K562 (cell line): ENCODE measurements around the gene ERBB3. TPM values are rescaled to one million over a fixed set of nuclear protein-coding genes. Genes with fewer than 3 reads are reported as not detected.

Experiments used
- ARID2 ChIP-seq: fragments of 450-650 bp; IDR thresholded peaks from 2 replicates; pipeline ENCODE4 v1.6.1; 2017; ENCODE audit warnings: antibody characterized with exemption, mild to moderate bottlenecking
- BRD4 ChIP-seq: fragments of 200-600 bp; sonication (generic); IDR thresholded peaks from 2 replicates; pipeline ENCODE4 v1.6.1; 2017; ENCODE audit warnings: inconsistent platforms
- ESRRB ChIP-seq: fragments of 250-450 bp; sonication (Bioruptor Pico); IDR thresholded peaks from 2 replicates; pipeline ENCODE4 v1.5.0; 2020; ENCODE audit warnings: mild to moderate bottlenecking, moderate library complexity, borderline replicate concordance
- ETV5 ChIP-seq: sonication (generic); formaldehyde crosslinking; IDR thresholded peaks from 2 replicates; pipeline ENCODE4 v1.4.0; 2020; ENCODE audit warnings: low read depth, mild to moderate bottlenecking, missing genetic modification reagents
- ILF3 ChIP-seq: fragments of 450-650 bp; IDR thresholded peaks from 2 replicates; pipeline ENCODE4 v1.6.1; 2018; ENCODE audit warnings: antibody characterized with exemption, mild to moderate bottlenecking, moderate library complexity, borderline replicate concordance
- MYNN ChIP-seq, 2 experiments: sonication (generic); formaldehyde crosslinking in 1 of 2; IDR thresholded peaks; 2 replicates each; pipeline versions ENCODE4 v1.5.0 to v1.6.1; 2016 to 2020; ENCODE audit warnings: antibody characterized with exemption in 1 of 2, missing genetic modification reagents in 1 of 2
- NFE2L1 ChIP-seq: fragments of 450-650 bp; IDR thresholded peaks from 2 replicates; pipeline ENCODE4 v1.6.1; 2016; ENCODE audit warnings: missing genetic modification characterization, low read depth, mild to moderate bottlenecking, missing compliant biosample characterization, moderate library complexity, borderline replicate concordance
- OTX1 ChIP-seq: fragments of 450-650 bp; formaldehyde crosslinking; IDR thresholded peaks from 2 replicates; pipeline ENCODE4 v1.4.0; 2022; ENCODE audit warnings: mild to moderate bottlenecking
- POLR2H ChIP-seq: IDR thresholded peaks from 2 replicates; pipeline ENCODE4 v1.6.1; 2016; ENCODE audit warnings: missing genetic modification characterization, low read depth, mild to moderate bottlenecking, control low read depth, missing compliant biosample characterization, moderate library complexity
- SMARCC2 ChIP-seq: fragments of 450-650 bp; IDR thresholded peaks from 2 replicates; pipeline ENCODE4 v1.6.1; 2017; ENCODE audit warnings: antibody characterized with exemption, moderate library complexity, mild to moderate bottlenecking, low read depth
- TARDBP ChIP-seq: fragments of 450-650 bp; IDR thresholded peaks from 2 replicates; pipeline ENCODE4 v1.6.1; 2016
- TCFL5 ChIP-seq: fragments of 250-450 bp; sonication (Bioruptor Pico); conservative IDR thresholded peaks from 2 replicates; pipeline ENCODE4 v1.6.1; 2021; ENCODE audit warnings: mild to moderate bottlenecking, moderate library complexity, matching md5 sums
- ZFP1 ChIP-seq: fragments of 450-650 bp; formaldehyde crosslinking; IDR thresholded peaks from 2 replicates; pipeline ENCODE4 v1.4.0; 2020; ENCODE audit warnings: mild to moderate bottlenecking, mixed read lengths
- ZNF3 ChIP-seq: fragments of 250-450 bp; sonication (Bioruptor Pico); IDR thresholded peaks from 2 replicates; pipeline ENCODE4 v1.5.0; 2021; ENCODE audit warnings: mild to moderate bottlenecking, moderate library complexity
- ZNF79 ChIP-seq: fragments of 250-450 bp; sonication (Bioruptor Pico); IDR thresholded peaks from 2 replicates; pipeline ENCODE4 v1.4.0; 2020; ENCODE audit warnings: low read depth, mild to moderate bottlenecking, moderate library complexity
- polyA plus RNA-seq, 8 experiments: library from polyadenylated mRNA; depleted of rRNA in 4 of 8; stranded (reverse) in 5 of 8; unstranded in 3 of 8; fragments of >200 nt; fragmentation: Nextera tagmentation in 2 of 8; fragmentation: Illumina TruSeq in 1 of 8; extraction: Ambion mirVana in 2 of 8; extraction: Trizol in 1 of 8; gene quantifications; 2 replicates each; pipeline versions ENCODE4 v1.2.1 to v1.2.3, GENCODE V29; 2011 to 2014; ENCODE audit warnings: inconsistent platforms in 1 of 8, missing spikeins in 1 of 8
- total RNA-seq, 7 experiments: library from RNA; depleted of rRNA in 6 of 7; stranded (reverse); fragments of >200 nt in 6 of 7; fragmentation: Illumina TruSeq in 2 of 7; extraction: Trizol in 2 of 7; gene quantifications; 2 replicates each; pipeline versions ENCODE4 v1.2.1 to v1.2.3, GENCODE V29; 2011 to 2021; ENCODE audit warnings: low replicate concordance in 1 of 7
- TF ChIP-seq, protein P1 (sequence below): fragments of 250-450 bp; sonication (Bioruptor Pico); IDR thresholded peaks from 2 replicates; pipeline ENCODE4 v1.8.0; 2022; ENCODE audit warnings: inconsistent platforms
- TF ChIP-seq, protein P2 (sequence below): fragments of 250-450 bp; sonication (Bioruptor Pico); IDR thresholded peaks from 2 replicates; pipeline ENCODE4 v1.4.0; 2020; ENCODE audit warnings: mild to moderate bottlenecking, moderate library complexity
- TF ChIP-seq, protein P3 (sequence below): fragments of 450-650 bp; formaldehyde crosslinking; IDR thresholded peaks from 2 replicates; pipeline ENCODE4 v1.4.0; 2022; ENCODE audit warnings: mild to moderate bottlenecking, moderate library complexity
- TF ChIP-seq, protein P4 (sequence below): fragments of 450-650 bp; conservative IDR thresholded peaks from 2 replicates; pipeline ENCODE4 v1.6.1; 2016; ENCODE audit warnings: missing genetic modification characterization, low read depth, mild to moderate bottlenecking, missing compliant biosample characterization, moderate library complexity
- TF ChIP-seq, protein P5 (sequence below): sonication (generic); formaldehyde crosslinking; IDR thresholded peaks from 2 replicates; pipeline ENCODE4 v1.8.1; 2023; ENCODE audit warnings: mild to moderate bottlenecking, missing genetic modification reagents

Gene ERBB3
- total and polyA plus RNA-seq, 9 of the 15 experiments (the other 6 are each of a cell fraction or from before 2014, with no cell fraction given) = 1.5 to 5.4 (median 3.8) TPM

DNA sequence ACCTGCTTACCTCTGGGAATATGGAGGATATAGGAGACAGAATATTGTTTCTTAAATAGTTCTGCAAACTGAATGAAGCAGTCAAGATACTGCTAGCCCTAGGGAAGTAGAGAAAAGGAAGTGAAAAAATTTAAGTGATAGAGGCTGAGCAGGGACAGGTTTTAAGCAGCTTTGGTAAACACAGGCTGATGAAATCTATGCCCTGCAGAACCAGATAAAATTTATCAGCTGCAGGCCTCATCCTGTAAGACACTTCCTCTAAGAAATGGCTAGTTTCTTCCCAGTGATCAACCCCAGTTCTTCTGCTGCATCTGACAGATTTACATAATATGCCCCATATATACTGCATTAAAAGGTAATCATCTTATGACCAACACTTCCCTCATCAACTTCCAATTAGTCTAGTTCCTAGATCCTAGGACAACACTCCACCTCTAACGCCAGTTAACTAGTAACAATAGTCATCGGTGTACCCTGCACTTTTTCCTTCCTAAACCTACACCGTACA is 46.8 kb downstream of the ERBB3 start (continued):
- TF ChIP-seq, protein P1, sequence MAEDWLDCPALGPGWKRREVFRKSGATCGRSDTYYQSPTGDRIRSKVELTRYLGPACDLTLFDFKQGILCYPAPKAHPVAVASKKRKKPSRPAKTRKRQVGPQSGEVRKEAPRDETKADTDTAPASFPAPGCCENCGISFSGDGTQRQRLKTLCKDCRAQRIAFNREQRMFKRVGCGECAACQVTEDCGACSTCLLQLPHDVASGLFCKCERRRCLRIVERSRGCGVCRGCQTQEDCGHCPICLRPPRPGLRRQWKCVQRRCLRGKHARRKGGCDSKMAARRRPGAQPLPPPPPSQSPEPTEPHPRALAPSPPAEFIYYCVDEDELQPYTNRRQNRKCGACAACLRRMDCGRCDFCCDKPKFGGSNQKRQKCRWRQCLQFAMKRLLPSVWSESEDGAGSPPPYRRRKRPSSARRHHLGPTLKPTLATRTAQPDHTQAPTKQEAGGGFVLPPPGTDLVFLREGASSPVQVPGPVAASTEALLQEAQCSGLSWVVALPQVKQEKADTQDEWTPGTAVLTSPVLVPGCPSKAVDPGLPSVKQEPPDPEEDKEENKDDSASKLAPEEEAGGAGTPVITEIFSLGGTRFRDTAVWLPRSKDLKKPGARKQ = no peak
- TF ChIP-seq, protein P2, sequence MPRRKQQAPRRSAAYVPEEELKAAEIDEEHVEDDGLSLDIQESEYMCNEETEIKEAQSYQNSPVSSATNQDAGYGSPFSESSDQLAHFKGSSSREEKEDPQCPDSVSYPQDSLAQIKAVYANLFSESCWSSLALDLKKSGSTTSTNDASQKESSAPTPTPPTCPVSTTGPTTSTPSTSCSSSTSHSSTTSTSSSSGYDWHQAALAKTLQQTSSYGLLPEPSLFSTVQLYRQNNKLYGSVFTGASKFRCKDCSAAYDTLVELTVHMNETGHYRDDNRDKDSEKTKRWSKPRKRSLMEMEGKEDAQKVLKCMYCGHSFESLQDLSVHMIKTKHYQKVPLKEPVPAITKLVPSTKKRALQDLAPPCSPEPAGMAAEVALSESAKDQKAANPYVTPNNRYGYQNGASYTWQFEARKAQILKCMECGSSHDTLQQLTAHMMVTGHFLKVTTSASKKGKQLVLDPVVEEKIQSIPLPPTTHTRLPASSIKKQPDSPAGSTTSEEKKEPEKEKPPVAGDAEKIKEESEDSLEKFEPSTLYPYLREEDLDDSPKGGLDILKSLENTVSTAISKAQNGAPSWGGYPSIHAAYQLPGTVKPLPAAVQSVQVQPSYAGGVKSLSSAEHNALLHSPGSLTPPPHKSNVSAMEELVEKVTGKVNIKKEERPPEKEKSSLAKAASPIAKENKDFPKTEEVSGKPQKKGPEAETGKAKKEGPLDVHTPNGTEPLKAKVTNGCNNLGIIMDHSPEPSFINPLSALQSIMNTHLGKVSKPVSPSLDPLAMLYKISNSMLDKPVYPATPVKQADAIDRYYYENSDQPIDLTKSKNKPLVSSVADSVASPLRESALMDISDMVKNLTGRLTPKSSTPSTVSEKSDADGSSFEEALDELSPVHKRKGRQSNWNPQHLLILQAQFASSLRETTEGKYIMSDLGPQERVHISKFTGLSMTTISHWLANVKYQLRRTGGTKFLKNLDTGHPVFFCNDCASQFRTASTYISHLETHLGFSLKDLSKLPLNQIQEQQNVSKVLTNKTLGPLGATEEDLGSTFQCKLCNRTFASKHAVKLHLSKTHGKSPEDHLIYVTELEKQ (CRISPR knock-in tag) = no peak
- TF ChIP-seq, protein P3, sequence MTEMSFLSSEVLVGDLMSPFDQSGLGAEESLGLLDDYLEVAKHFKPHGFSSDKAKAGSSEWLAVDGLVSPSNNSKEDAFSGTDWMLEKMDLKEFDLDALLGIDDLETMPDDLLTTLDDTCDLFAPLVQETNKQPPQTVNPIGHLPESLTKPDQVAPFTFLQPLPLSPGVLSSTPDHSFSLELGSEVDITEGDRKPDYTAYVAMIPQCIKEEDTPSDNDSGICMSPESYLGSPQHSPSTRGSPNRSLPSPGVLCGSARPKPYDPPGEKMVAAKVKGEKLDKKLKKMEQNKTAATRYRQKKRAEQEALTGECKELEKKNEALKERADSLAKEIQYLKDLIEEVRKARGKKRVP (CRISPR knock-in tag) = peak; percentile 90
- TF ChIP-seq SMARCC2 (peak; percentile 95), ETV5 (CRISPR knock-in tag) (peak; percentile 73; the same call in 1 of the 2 replicates), NFE2L1 (tag) (no peak), MYNN (IDR thresholded peaks at IDR 0.05) (0 out of 2 replicates have a peak, but pooled peaks have one; percentile 43), MYNN (CRISPR knock-in tag; IDR thresholded peaks at IDR 0.05) (no peak), ZNF3 (CRISPR knock-in tag) (no peak), ZFP1 (CRISPR knock-in tag) (no peak), TCFL5 (CRISPR knock-in tag) (no peak), OTX1 (no peak), TARDBP (no peak; the same call in 1 of the 2 replicates), ILF3 (0 out of 2 replicates have a peak, but pooled peaks have one; percentile 82), POLR2H (tag) (peak; percentile 75), BRD4 (no peak), ARID2 (no peak), ESRRB (CRISPR knock-in tag) (no peak), ZNF79 (CRISPR knock-in tag) (no peak)
- TF ChIP-seq, protein P4, sequence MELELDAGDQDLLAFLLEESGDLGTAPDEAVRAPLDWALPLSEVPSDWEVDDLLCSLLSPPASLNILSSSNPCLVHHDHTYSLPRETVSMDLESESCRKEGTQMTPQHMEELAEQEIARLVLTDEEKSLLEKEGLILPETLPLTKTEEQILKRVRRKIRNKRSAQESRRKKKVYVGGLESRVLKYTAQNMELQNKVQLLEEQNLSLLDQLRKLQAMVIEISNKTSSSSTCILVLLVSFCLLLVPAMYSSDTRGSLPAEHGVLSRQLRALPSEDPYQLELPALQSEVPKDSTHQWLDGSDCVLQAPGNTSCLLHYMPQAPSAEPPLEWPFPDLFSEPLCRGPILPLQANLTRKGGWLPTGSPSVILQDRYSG = no peak
- TF ChIP-seq, protein P5, sequence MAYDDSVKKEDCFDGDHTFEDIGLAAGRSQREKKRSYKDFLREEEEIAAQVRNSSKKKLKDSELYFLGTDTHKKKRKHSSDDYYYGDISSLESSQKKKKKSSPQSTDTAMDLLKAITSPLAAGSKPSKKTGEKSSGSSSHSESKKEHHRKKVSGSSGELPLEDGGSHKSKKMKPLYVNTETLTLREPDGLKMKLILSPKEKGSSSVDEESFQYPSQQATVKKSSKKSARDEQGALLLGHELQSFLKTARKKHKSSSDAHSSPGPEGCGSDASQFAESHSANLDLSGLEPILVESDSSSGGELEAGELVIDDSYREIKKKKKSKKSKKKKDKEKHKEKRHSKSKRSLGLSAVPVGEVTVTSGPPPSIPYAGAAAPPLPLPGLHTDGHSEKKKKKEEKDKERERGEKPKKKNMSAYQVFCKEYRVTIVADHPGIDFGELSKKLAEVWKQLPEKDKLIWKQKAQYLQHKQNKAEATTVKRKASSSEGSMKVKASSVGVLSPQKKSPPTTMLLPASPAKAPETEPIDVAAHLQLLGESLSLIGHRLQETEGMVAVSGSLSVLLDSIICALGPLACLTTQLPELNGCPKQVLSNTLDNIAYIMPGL (CRISPR knock-in tag) = no peak
